K562 treated with DMSO at 1 percent for 48 hours (cell line): ENCODE data around the gene SYK. TPM values are rescaled to one million over a fixed set of nuclear protein-coding genes. Genes with fewer than 3 reads are reported as not detected.

Experiments used
- total RNA-seq: library from RNA; unstranded; fragments of 300-600 nt; gene quantifications from 2 replicates; pipeline ENCODE4 v1.2.3, GENCODE V29; 2022; ENCODE audit warnings: low replicate concordance; ENCODE audit errors: extremely low read depth

The SYK gene
- total RNA-seq = not detected in 2 replicates

DNA sequence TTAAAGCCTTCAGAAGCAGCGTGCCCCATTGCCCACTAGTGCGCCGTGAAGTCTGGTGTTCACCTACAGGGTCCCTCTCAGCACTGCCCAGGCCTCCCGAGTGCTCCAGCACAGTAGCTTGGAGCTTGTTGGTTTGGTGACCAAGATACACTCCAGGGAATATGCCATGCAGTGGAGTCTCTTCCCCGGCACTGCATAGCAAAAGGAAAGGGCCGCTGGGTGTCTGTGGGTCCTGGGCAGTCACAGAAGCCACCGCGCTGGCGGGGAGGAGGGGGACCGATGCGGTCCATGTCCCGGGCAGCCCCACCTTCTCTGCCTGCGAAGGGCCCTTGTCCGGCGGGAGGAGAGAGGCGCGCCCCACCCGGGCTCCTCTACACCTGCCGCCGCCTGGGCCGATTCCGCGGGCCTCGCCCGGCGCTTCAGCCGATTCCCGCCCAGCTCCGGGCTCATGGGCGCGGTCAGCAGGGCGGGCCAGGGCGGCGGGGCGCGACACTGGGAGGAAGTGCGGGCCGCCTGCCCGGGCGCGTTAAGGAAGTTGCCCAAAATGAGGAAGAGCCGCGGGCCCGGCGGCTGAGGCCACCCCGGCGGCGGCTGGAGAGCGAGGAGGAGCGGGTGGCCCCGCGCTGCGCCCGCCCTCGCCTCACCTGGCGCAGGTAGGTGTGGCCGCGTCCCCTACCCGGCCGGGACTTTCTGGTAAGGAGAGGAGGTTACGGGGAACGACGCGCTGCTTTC lies at the start of gene SYK:
Gene SYK (plus strand): TSS at position 579 of the 732 bp plus-strand sequence. CDS start 42,080 bp downstream, outside the sequence.

Other genes starting within 250 kb of the SYK start
- gene DIRAS2, start 159.0 kb upstream of the SYK start, total RNA-seq = not detected in 2 replicates